Cardiac fibroblast (primary cell): ENCODE data around the gene LRMDA.

Source experiments
- DNase-seq, 2 donors: peaks; one replicate each; pipeline versions ENCODE4 v3.0.0 to v3.0.0-alpha.2; 2010; ENCODE audit warnings: low read depth in 2 of 2
- H3K4me3 ChIP-seq, 2 donors: replicated peaks in 1 of 2; 1 replicate in 1 of 2; 2 replicates in 1 of 2; pipeline ENCODE4 v1.5.1; 2011; ENCODE audit warnings: low read depth in 2 of 2, low read length in 2 of 2, mild to moderate bottlenecking in 2 of 2, moderate library complexity in 1 of 2
- CTCF ChIP-seq: IDR thresholded peaks from one replicate; pipeline ENCODE4 v1.5.1; 2011; ENCODE audit warnings: low read depth, mild to moderate bottlenecking, low read length, inconsistent platforms

The LRMDA gene

DNA sequence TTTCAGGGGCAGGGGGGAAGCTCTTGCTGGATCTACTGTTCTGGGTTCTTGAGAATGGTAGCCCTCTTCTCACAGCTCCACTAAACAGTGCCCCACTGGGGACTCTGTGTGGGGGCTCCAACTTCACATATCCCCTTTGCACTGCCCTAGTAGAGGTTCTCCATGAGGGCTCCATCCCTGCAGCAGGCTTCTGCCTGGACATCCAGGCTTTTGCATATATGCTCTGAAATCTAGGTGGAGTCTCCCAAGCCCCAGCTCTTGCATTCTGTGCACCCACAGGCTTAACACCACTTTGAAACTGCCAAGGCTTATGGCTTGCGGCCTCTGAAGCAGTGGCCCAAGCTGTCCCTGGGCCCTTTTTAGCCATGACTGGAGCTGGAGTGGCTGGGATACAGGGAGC, 150.7 kb downstream of the LRMDA start:
- TF ChIP-seq CTCF: no peak
- DNase-seq: no peak
- H3K4me3 ChIP-seq: no peak overlapping the region

- no peak for DNase-seq
- TF ChIP-seq CTCF: no peak
- H3K4me3 ChIP-seq: no peak overlapping the region
Measured at GRCh38 chr10:75585294-75585693, 153.9 kb downstream of the LRMDA start.

GRCh38 chr10:75586814-75587213, 155.4 kb downstream of the LRMDA start:
- no peak for DNase-seq
- TF ChIP-seq CTCF: no peak
- H3K4me3 ChIP-seq: no peak overlapping the region

- no peak for TF ChIP-seq CTCF
- no peak overlapping the region for H3K4me3 ChIP-seq
- DNase-seq: no peak
Measured at GRCh38 chr10:75588031-75588430, 156.6 kb downstream of the LRMDA start.

DNA sequence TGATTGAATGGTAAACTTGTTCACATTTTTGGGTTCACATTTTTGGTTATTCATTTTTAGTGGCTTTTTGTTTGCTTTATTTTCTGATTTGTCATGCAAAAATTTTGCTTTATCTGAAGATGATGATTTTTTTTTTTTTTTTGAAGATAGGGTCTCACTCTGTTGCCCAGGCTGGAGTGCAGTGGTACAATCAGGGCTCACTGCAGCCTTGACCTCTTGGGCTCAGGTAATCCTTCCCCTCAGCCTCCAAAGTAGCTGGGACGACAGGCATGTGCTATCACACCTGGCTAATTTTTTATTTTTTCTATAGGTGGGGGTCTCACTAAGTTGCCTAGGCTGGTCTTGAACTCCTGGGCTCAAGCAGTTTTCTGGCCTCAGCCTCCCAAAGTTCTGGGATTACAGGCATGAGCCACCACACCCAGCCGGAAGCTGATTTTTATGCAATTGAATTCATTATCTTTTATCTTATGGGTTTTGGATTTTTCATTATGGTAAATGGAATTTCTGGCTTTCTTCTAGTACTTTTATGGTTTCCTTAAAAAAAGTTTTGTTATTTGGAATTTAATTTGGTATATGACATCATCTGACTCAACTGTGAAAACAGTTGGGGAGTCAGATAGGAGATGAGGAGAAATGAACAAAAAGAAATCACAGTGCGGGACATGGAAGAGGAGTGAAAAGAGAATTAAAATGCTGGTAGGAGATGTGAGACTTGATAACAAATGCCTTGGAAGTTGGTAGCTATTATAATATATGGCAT, 158.7 kb downstream of the LRMDA start:
- no peak overlapping the region for H3K4me3 ChIP-seq
- no peak for DNase-seq
- no peak for TF ChIP-seq CTCF

DNA sequence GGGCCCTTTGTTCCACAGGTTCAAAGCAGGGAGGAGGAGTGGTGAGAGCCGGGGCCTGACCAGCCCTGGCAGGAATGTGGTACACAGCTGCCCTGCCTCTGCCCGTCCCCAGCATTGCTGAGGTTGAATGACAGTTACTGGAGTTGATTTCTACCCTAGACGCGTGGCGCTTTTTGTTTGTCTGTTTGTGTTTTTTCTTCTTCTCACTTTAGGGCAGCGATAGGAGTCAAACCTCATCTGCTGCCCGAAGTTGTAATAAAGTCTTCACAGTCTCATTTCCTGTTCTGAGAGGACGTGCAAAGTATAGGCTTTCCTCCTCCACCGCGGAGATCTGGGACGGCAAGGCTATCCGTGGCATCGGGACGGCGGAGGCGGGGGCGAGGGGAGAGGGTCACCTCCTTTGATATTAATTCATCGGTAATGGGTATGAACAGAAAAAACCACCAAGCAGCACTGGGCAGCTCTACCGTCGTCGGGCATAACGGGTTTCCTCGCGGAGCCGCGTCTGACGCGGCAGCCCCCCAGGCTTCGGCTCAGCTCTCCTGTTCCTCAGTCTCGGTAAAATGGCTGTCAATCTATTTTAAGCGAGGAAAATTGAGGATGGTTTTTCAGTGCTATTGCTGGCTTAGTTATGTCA, 160.8 kb downstream of the LRMDA start:
- TF ChIP-seq CTCF: no peak
- H3K4me3 ChIP-seq: no peak overlapping the region
- no peak for DNase-seq
